A673 (cell line): Measurements from ENCODE around the gene WDR18.

ENCODE experiments used
- EZH2 ChIP-seq: fragments of 200-600 bp; sonication (generic); IDR thresholded peaks from 2 replicates; pipeline ENCODE4 v1.6.1; 2017; ENCODE audit warnings: borderline replicate concordance, low read depth, mild to moderate bottlenecking, mixed read lengths, antibody characterized with exemption, low read length; ENCODE audit not compliant: poor library complexity, severe bottlenecking
- TF ChIP-seq, protein P1 (sequence below): fragments of 300-800, 200-600 bp; sonication (generic); conservative IDR thresholded peaks from 2 replicates; pipeline ENCODE4 v1.5.1; 2017; ENCODE audit warnings: low read depth, mild to moderate bottlenecking, antibody characterized with exemption, low read length, moderate library complexity, mixed read lengths

DNA sequence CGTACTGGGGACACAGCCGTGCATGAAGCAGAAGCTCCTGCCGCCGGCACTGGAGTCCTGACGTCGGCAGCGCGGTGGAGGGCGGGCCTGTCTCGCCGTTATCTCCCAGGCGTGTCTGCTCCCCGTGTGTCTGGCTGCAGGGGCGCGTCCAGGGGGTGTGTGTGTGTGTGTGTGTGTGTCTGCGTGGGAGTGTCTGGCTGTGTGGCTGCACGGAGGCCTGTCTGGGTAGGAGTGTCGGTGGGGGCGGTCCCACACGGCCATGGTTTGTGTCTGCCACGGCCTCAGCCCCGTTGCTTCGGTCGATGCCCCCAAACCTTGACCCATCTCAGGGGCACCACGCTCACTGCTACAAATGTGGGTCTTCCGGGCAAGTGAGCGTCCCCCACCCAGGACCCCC lies 40.0 kb upstream of the WDR18 start:
- TF ChIP-seq, protein P1, sequence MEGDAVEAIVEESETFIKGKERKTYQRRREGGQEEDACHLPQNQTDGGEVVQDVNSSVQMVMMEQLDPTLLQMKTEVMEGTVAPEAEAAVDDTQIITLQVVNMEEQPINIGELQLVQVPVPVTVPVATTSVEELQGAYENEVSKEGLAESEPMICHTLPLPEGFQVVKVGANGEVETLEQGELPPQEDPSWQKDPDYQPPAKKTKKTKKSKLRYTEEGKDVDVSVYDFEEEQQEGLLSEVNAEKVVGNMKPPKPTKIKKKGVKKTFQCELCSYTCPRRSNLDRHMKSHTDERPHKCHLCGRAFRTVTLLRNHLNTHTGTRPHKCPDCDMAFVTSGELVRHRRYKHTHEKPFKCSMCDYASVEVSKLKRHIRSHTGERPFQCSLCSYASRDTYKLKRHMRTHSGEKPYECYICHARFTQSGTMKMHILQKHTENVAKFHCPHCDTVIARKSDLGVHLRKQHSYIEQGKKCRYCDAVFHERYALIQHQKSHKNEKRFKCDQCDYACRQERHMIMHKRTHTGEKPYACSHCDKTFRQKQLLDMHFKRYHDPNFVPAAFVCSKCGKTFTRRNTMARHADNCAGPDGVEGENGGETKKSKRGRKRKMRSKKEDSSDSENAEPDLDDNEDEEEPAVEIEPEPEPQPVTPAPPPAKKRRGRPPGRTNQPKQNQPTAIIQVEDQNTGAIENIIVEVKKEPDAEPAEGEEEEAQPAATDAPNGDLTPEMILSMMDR, result no peak
- no peak for TF ChIP-seq EZH2
